Measurements from ENCODE around the gene SPECC1. TPM values are rescaled to one million over a fixed set of nuclear protein-coding genes. Genes with fewer than 3 reads are reported as not detected.

The SPECC1 gene
- polyA plus RNA-seq, 1 experiment, result 13.0 TPM

GRCh38 chr17:20264996-20265395, 255.8 kb downstream of the SPECC1 start:
- Histone ChIP-seq H3K4me3 (ENCODE audit: low read depth, low read length) (no peak overlapping the region), H3K36me3 (ENCODE audit: control insufficient read depth, insufficient read depth, low read length) (no peaks in the 10 kb centered on the region), H3K27me3 (ENCODE audit: control insufficient read depth, insufficient read depth, low read length) (no peaks in the 10 kb centered on the region)
- CTCF ChIA-PET, result no interaction called here
- no peak for TF ChIP-seq CTCF (IDR thresholded peaks at IDR 0.05; ENCODE audit: insufficient read depth, low read depth, low read length)
- DNase-seq (ENCODE audit: low read depth), result no peak
- POLR2A ChIA-PET, result no interaction called here

GRCh38 chr17:20266806-20267458, 257.8 kb downstream of the SPECC1 start:
- POLR2A ChIA-PET, result no interaction called here
- Histone ChIP-seq H3K4me3 (ENCODE audit: low read depth, low read length) (no peak overlapping the region), H3K36me3 (ENCODE audit: control insufficient read depth, insufficient read depth, low read length) (no peaks in the 10 kb centered on the region), H3K27me3 (ENCODE audit: control insufficient read depth, insufficient read depth, low read length) (no peaks in the 10 kb centered on the region)
- peak; percentile 5 for DNase-seq (ENCODE audit: low read depth)
- no peak for TF ChIP-seq CTCF (IDR thresholded peaks at IDR 0.05; ENCODE audit: insufficient read depth, low read depth, low read length)
- CTCF ChIA-PET, result interaction anchor here (1.0 kb wide), 1 partner anchor 40 kb away, joined by 3 read pairs; no protein-coding TSS in a partner anchor

- Histone ChIP-seq H3K36me3 (ENCODE audit: control insufficient read depth, insufficient read depth, low read length) (no peaks in the 10 kb centered on the region), H3K27me3 (ENCODE audit: control insufficient read depth, insufficient read depth, low read length) (no peaks in the 10 kb centered on the region), H3K4me3 (ENCODE audit: low read depth, low read length) (no peak overlapping the region)
- CTCF ChIA-PET, result interaction anchor here (1.0 kb wide), 1 partner anchor 41 kb away, joined by 3 read pairs; no protein-coding TSS in a partner anchor
- POLR2A ChIA-PET, result no interaction called here
- no peak for TF ChIP-seq CTCF (IDR thresholded peaks at IDR 0.05; ENCODE audit: insufficient read depth, low read depth, low read length)
- DNase-seq (ENCODE audit: low read depth), result no peak
Observed at GRCh38 chr17:20267459-20267842, 258.3 kb downstream of the SPECC1 start.

GRCh38 chr17:20270369-20270768, 261.2 kb downstream of the SPECC1 start:
- CTCF ChIA-PET, result no interaction called here
- POLR2A ChIA-PET, result no interaction called here
- Histone ChIP-seq H3K27me3 (ENCODE audit: control insufficient read depth, insufficient read depth, low read length) (no peaks in the 10 kb centered on the region), H3K36me3 (ENCODE audit: control insufficient read depth, insufficient read depth, low read length) (peaks cover 2% of the 10 kb centered on the region; the same call in 1 of the 2 replicates), H3K4me3 (ENCODE audit: low read depth, low read length) (no peak overlapping the region)
- DNase-seq (ENCODE audit: low read depth), result no peak
- TF ChIP-seq CTCF (IDR thresholded peaks at IDR 0.05; ENCODE audit: insufficient read depth, low read depth, low read length), result no peak

- DNase-seq (ENCODE audit: low read depth), result no peak
Observed at GRCh38 chr17:20271011-20271610, 262.0 kb downstream of the SPECC1 start.

More at GRCh38 chr17:20271011-20271610, 262.0 kb downstream of the SPECC1 start:
- POLR2A ChIA-PET, result no interaction called here
- Histone ChIP-seq H3K36me3 (ENCODE audit: control insufficient read depth, insufficient read depth, low read length) (peaks cover 2% of the 10 kb centered on the region; the same call in 1 of the 2 replicates), H3K27me3 (ENCODE audit: control insufficient read depth, insufficient read depth, low read length) (no peaks in the 10 kb centered on the region), H3K4me3 (ENCODE audit: low read depth, low read length) (no peak overlapping the region)
- no peak for TF ChIP-seq CTCF (IDR thresholded peaks at IDR 0.05; ENCODE audit: insufficient read depth, low read depth, low read length)
- CTCF ChIA-PET, result no interaction called here
